AG08396 (cell line): ENCODE results near the gene HAGHL.

ENCODE experiments used
- DNase-seq: peaks from one replicate; pipeline ENCODE4 v3.0.0; 2012; ENCODE audit warnings: low spot score, mixed read lengths

HAGHL gene, protein sequence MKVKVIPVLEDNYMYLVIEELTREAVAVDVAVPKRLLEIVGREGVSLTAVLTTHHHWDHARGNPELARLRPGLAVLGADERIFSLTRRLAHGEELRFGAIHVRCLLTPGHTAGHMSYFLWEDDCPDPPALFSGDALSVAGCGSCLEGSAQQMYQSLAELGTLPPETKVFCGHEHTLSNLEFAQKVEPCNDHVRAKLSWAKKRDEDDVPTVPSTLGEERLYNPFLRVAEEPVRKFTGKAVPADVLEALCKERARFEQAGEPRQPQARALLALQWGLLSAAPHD

GRCh38 chr16:726438-727290 is at the start of gene HAGHL, which contains the start of gene CCDC78:
Gene HAGHL (plus strand): TSS chr16:727106. CDS start chr16:727510, 404 bp downstream.
Gene CCDC78 (minus strand): TSS chr16:726443. CDS start chr16:726367, 76 bp downstream.
- DNase-seq = peak; percentile 75

DNA sequence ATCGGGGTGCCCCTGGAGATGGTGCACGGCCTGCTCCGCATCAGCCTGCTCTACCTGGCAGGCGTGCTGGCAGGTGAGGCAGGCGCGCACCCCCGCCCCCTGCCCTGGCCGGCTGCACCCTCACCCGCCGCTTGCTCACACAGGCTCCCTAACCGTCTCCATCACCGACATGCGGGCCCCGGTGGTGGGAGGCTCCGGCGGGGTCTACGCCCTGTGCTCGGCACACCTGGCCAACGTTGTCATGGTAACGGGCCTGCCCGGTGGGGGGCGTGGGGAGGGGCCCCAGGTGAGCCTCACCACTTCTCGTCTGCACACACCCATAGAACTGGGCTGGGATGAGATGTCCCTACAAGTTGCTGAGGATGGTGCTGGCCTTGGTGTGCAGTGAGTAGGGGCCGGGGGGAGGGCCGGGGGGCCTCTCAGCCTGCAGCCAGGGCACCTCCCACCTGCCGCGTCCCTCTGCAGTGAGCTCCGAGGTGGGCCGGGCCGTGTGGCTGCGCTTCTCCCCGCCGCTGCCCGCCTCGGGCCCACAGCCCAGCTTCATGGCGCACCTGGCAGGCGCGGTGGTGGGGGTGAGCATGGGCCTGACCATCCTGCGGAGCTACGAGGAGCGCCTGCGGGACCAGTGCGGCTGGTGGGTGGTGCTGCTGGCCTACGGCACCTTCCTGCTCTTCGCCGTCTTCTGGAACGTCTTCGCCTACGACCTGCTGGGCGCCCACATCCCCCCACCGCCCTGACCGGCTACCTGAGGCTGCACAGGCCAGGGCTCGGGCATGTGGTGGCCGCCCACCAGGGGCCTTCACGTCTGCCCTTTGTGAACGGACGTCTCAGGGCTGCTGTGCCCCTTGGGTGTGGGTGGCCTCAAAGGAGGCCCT is 49.4 kb upstream of the HAGHL start:
- DNase-seq = no peak

DNA sequence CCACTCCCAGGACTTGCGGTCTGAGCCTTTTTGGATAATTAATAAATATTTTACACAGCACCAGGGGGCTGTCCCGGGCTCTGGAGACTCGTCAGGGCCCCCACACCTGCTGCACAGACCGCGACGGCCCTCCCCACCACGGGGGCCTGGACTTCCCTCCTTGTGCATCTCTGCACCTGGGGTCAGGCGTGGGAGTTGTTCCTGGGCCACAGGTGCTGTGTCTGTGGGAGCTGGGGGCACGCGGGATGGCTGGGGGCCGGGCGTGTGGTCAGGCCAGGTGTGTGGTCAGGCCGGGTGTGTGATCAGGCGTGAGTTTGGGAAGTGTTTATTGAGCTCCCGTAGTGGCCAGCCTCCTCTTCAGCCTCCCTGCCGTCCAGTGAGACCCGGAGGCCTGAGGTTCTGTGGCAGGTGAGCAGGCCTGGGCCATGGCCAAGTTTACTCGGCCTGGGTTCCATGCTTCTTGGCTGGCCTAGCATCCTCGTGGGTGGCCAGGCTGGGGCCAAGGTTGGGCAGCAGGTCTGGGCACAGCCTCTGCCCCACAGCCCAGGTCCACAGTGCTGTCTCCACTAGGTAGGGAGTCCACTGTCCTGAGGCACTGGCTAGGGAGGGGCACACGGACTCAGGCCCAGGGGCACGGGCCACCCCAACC is 48.6 kb upstream of the HAGHL start:
- DNase-seq = no peak

DNA sequence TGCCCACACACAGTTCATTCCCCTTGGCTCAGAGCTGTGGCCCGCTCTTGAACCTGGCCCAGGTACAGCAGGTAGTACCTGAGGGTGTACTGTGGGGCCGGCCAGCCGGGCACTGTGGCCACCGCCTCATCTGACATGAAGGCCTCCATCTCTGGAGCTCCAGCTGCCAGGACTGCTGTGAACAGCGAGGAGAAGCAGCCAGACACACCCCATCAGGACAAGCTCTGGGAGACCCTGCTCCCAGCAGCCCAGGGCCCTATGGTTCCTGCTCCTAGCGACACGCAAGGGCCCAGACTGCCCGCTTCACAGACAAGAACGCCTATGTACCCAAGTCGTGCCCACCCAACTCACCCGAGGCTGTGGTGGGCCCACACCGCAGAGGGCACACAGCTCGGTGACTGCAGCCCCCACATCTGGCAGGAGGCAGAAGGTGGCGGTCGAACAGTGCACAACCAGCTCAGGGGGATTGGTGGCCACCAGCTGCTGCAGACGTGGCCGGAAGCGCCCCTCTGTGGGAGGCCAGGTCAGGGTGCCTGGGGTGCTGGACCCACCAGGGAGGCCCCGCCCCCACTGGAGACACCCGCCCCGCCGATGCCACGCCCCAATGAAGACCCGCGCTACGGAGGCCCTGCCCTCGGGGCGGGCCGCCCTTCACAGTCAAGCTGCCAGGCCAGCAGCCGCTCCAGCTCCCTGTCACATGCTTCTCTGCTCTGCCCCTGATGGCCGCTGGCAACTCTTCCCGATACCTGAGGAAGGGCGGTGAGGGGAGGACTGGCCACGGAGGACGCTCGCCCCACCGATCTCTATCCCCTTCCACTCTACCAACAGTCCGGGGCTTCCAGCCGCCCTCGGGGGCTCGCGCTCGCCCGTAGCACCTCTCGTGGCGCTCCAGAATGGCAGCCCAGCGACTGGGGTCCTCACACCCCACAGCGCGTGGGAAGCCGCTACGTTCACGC is 47.8 kb upstream of the HAGHL start:
- DNase-seq = peak; percentile 60

GRCh38 chr16:679814-680624 is 46.9 kb upstream of the HAGHL start, which contains the start of gene STUB1:
Gene STUB1 (plus strand): TSS chr16:680410. CDS start chr16:680526, 116 bp downstream.
- peak; percentile 94 for DNase-seq

- peak; percentile 43 for DNase-seq
Measured at GRCh38 chr16:680625-680945, 46.3 kb upstream of the HAGHL start.

DNA sequence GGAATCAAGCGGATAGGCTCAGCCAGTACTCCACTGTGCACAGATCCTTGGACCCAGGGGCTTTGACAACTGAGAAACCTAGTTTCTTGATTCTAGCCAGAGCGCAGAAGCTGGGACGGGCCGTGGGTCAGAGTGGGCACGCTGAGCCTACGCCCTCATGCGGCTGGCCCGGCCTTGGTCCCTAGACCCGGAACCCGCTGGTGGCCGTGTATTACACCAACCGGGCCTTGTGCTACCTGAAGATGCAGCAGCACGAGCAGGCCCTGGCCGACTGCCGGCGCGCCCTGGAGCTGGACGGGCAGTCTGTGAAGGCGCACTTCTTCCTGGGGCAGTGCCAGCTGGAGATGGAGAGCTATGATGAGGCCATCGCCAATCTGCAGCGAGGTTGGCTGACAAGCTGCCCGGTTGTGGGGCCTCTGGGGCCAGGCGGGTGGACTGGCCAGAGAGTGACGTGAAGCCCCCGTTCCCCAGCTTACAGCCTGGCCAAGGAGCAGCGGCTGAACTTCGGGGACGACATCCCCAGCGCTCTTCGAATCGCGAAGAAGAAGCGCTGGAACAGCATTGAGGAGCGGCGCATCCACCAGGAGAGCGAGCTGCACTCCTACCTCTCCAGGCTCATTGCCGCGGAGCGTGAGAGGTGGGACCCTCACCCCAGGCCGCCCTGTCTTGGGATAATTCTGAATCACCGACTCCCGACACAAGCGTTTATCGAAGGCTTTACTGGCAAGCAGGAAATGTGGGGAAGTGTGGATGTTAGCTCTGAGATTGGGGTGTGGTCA is 45.8 kb upstream of the HAGHL start:
- DNase-seq = peak; percentile 47

- DNase-seq = no peak
Measured at GRCh38 chr16:681746-682427, 45.0 kb upstream of the HAGHL start.

DNA sequence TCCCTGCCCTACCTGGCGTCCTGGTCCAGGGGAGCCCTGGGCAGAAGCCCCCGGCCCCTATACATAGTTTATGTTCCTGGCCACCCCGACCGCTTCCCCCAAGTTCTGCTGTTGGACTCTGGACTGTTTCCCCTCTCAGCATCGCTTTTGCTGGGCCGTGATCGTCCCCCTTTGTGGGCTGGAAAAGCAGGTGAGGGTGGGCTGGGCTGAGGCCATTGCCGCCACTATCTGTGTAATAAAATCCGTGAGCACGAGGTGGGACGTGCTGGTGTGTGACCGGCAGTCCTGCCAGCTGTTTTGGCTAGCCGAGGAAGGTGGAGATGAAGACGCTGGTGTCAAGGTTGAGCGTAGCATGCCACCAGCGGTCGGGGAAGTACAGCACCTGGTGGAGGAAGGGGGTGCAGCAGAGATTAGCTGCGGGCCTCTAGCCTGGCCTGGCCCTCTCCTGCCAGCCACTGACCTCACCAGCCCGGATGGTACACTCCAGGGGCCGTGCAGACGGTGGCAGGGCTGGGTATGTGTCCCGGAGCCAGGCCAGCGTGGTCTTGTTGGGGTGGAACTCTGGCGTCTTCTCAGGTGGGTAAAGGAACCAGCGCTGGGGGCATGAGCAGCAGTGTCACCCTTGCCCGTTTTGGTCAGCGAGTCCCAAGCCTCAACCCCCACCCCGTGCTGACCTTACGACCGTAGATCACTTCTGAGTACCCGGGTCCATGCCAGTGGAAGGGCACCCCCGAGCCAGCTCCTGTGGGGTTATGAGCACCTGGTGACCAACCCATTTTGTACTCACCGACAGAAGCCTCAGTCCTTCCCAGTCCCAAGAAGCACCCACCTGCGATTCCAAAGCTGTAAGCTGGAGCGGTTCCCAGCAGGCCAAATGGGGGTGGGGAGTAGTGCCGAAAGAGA is 44.2 kb upstream of the HAGHL start:
- no peak for DNase-seq

DNA sequence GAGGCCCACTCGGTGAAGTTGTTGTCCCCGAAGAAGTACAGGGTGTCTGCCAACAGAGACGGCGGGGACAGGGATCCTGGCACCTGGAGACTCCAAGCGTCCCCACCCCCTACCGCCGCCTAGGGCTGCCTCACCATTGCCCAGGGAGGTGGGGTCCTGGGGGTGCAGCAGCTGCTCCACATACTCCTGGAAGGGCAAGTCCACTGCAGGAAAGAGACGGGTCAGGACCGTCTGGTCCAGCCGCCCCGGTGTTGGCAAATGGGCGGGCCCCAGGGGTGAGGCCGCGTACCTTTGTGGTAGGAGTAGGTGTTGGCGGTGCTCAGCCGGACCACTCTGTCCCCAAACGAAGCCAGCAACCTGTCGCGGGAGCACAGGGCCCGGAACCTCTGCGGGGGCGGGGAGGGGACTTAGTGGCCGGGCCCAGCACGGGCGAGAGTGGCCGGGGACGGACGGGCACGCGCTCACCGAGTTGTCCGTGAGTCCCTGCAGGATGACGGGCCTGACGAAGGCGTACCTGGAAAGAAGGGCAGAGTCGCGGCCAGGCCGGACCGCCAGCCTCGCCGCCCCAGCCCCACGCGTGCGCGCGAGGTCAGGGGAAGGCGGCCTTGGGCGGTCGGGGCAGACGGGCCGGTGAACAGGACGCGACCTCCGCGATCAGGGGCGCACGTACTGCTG is 43.4 kb upstream of the HAGHL start:
- no peak for DNase-seq

GRCh38 chr16:684071-684794 is 42.7 kb upstream of the HAGHL start, which contains the start of gene JMJD8:
Gene JMJD8 (minus strand): TSS chr16:684334. CDS start chr16:684319, 15 bp downstream.
- peak; percentile 95 for DNase-seq

DNA sequence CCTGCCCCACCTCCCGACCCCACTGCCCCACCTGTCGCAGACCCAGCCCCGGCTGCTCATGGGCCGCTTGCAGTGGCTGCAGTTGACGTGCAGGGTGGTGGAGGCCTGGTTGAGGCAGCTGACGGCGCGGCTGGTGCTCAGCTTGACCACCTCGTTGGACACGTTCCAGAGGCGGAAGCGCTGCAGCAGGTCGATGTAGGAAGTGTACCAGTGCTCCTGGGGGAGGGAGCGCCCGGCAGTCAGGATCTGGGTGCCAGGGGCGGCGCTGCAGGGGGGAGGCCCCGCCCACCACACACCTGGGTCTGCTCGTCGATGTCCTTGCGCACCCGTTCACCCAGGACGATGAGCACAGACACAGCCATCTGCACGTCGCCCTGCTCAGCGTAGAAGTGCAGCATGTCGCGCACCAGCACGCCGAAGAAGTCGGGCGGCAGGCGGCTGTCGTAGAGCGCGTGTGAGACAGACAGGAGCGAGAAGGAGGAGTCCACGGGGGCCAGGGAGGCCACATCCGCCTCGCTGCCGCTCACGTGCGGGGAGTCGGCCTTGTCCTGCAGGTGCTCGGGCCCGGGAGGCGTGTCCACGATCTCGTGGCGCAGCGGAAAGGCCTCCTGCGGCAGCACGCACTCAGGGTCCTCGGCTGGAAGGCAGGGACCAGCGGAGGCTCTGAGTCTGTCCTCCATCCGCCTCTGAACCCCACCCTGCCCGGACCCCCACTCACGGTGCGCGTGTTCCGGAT is 41.8 kb upstream of the HAGHL start:
- no peak for DNase-seq

DNA sequence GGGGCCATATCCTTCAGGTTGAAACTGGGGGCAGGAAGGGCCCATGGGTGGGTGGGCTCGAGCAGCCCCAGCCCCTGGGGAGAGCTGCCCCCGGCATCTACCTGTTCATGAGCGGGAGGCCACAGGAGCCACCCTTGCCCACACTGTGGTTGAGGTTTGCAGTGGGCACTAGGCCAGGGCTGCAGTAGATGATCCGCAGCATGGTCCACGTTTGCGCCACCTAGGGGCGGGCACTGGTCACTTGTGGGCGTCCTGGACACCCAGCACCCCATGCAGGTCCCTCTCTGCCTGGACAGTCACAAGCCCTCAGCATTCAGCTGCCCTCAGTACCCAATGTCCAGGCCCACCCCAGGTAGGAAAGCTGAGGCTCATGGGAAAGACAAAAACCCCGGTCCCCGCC is 40.9 kb upstream of the HAGHL start:
- peak; percentile 69 for DNase-seq

DNA sequence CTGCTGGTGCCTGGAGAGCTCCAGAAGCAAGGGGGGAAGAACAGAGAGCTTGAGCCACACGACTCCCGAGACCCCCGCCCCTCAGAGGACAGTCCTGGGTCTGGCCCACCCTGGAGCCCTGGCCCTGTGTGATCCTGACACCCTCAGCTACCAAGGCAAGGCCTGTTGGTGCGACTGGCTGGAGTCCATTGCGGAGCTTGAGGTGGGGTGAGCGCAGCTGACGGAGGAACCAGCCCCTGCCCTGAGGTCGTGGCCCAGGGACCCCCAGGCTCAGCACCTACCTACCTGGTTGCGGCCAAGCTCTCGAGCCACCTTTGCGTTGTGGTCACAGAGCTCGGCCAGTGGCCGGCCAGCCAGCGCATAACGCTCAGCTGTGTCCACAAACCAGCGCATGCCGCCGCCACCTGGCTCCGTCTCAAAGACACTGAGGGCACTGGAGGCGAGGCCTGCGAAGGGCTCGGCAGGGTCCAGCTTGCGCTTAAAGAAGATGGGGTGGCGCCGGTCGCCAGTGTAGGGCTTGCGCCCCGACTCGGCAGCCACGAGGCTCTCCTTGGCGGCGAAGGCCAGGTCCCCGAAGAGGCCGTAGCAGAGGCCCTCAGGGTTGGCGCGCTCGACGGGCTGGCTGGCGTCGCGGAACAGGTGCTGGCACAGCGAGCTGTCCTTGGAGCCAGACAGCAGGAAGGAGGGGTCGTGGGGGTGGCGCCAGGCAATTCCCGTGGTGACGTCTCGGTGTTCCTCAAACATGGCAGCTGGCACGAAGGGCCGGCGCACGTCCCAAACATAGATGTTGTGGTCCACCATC is 40.2 kb upstream of the HAGHL start:
- DNase-seq = no peak
